H1 (cell line): Measurements from ENCODE around the gene APOO.

Experiments
- EP300 ChIP-seq, 2 experiments: IDR thresholded peaks; 1 replicate in 1 of 2; 2 replicates in 1 of 2; pipeline ENCODE4 v1.6.1; 2011 to 2012; ENCODE audit warnings: low read depth in 2 of 2, low read length in 2 of 2, mild to moderate bottlenecking in 2 of 2, borderline replicate concordance in 1 of 2, inconsistent platforms in 1 of 2, moderate library complexity in 1 of 2
- EZH2 ChIP-seq: fragments of 200-600 bp; sonication (generic); IDR thresholded peaks from 2 replicates; pipeline ENCODE4 v1.7.1; 2012; ENCODE audit warnings: low read depth, mild to moderate bottlenecking, moderate library complexity, low read length, inconsistent platforms; ENCODE audit not compliant: severe bottlenecking
- JUND ChIP-seq: IDR thresholded peaks from 2 replicates; pipeline ENCODE4 v1.6.1; 2011; ENCODE audit warnings: mild to moderate bottlenecking, improper control_type of control experiment, low read length
- POLR2A ChIP-seq, 2 experiments: IDR thresholded peaks; 1 replicate in 1 of 2; 2 replicates in 1 of 2; pipeline ENCODE4 v1.6.1; 2011; ENCODE audit warnings: low read depth in 2 of 2, low read length in 2 of 2, mild to moderate bottlenecking in 2 of 2; ENCODE audit errors: control extremely low read depth in 1 of 2
- POLR2AphosphoS5 ChIP-seq: IDR thresholded peaks from 2 replicates; pipeline ENCODE4 v1.6.1; 2011; ENCODE audit warnings: low read depth, low read length
- RFX5 ChIP-seq: IDR thresholded peaks from 2 replicates; pipeline ENCODE4 v1.6.1; 2011; ENCODE audit warnings: low read depth, low read length, improper control_type of control experiment, borderline replicate concordance
- TF ChIP-seq, protein P1 (sequence below): IDR thresholded peaks from 2 replicates; pipeline ENCODE4 v1.6.1; 2011; ENCODE audit warnings: low read length, improper control_type of control experiment
- TF ChIP-seq, protein P2 (sequence below), 3 experiments: IDR thresholded peaks; 1 replicate in 2 of 3; 2 replicates in 1 of 3; pipeline versions ENCODE4 v1.5.1 to v1.6.1; 2011; ENCODE audit warnings: low read length in 3 of 3, mild to moderate bottlenecking in 3 of 3, inconsistent platforms in 2 of 3, low read depth in 1 of 3, moderate library complexity in 1 of 3; ENCODE audit not compliant: insufficient read depth in 1 of 3; ENCODE audit errors: control extremely low read depth in 1 of 3
- TF ChIP-seq, protein P3 (sequence below): IDR thresholded peaks from 2 replicates; pipeline ENCODE4 v1.6.1; 2012; ENCODE audit warnings: low read length, inconsistent platforms

DNA sequence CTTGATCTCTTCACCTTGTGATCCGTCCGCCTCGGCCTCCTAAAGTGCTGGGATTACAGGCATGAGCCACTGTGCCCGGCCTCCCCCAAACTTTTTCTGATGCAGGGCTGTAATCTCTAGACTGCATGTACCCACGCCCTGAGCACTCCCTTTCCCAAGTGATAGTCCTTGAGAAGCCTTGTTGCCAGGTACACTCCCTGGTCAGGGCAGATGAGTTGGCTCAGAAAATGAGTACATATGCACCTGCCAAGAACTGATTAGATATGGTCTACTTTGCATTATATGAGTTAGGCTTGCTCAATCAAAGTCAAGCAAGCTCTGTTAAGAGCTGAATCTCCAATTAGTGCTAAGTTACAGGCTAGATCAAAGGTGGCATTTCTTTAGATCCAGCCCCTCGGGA is 20.3 kb downstream of the APOO start:
- TF ChIP-seq, protein P1, sequence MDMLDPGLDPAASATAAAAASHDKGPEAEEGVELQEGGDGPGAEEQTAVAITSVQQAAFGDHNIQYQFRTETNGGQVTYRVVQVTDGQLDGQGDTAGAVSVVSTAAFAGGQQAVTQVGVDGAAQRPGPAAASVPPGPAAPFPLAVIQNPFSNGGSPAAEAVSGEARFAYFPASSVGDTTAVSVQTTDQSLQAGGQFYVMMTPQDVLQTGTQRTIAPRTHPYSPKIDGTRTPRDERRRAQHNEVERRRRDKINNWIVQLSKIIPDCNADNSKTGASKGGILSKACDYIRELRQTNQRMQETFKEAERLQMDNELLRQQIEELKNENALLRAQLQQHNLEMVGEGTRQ, result no peak
- TF ChIP-seq RFX5, result no peak
- no peak for TF ChIP-seq POLR2AphosphoS5
- TF ChIP-seq, protein P2, sequence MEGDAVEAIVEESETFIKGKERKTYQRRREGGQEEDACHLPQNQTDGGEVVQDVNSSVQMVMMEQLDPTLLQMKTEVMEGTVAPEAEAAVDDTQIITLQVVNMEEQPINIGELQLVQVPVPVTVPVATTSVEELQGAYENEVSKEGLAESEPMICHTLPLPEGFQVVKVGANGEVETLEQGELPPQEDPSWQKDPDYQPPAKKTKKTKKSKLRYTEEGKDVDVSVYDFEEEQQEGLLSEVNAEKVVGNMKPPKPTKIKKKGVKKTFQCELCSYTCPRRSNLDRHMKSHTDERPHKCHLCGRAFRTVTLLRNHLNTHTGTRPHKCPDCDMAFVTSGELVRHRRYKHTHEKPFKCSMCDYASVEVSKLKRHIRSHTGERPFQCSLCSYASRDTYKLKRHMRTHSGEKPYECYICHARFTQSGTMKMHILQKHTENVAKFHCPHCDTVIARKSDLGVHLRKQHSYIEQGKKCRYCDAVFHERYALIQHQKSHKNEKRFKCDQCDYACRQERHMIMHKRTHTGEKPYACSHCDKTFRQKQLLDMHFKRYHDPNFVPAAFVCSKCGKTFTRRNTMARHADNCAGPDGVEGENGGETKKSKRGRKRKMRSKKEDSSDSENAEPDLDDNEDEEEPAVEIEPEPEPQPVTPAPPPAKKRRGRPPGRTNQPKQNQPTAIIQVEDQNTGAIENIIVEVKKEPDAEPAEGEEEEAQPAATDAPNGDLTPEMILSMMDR (IDR thresholded peaks at IDR 0.05; ENCODE audit: control extremely low read depth in 1 of 3, insufficient read depth in 1 of 3, low read depth in 1 of 3, low read length in 3 of 3), result no peak
- no peak for TF ChIP-seq EP300 (IDR thresholded peaks at IDR 0.05; ENCODE audit: borderline replicate concordance in 1 of 2, low read depth in 2 of 2, low read length in 2 of 2)
- no peak for TF ChIP-seq EZH2
- no peak for TF ChIP-seq POLR2A (IDR thresholded peaks at IDR 0.05; ENCODE audit: control extremely low read depth in 1 of 2, low read depth in 2 of 2, low read length in 2 of 2)
- TF ChIP-seq, protein P3, sequence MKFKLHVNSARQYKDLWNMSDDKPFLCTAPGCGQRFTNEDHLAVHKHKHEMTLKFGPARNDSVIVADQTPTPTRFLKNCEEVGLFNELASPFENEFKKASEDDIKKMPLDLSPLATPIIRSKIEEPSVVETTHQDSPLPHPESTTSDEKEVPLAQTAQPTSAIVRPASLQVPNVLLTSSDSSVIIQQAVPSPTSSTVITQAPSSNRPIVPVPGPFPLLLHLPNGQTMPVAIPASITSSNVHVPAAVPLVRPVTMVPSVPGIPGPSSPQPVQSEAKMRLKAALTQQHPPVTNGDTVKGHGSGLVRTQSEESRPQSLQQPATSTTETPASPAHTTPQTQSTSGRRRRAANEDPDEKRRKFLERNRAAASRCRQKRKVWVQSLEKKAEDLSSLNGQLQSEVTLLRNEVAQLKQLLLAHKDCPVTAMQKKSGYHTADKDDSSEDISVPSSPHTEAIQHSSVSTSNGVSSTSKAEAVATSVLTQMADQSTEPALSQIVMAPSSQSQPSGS, result no peak
- TF ChIP-seq JUND, result no peak
